ENCODE measurements around the gene RASGRF2.

RASGRF2 gene

GRCh38 chr5:81140441-81140840, 180.3 kb downstream of the RASGRF2 start:
- DNase-seq (ENCODE audit: low spot score) = no peak

- no peak for DNase-seq (ENCODE audit: low spot score)
Measured at GRCh38 chr5:81140943-81141342, 180.8 kb downstream of the RASGRF2 start.

GRCh38 chr5:81142108-81142507, 181.9 kb downstream of the RASGRF2 start:
- no peak for DNase-seq (ENCODE audit: low spot score)

- DNase-seq (ENCODE audit: low spot score) = no peak
Measured at GRCh38 chr5:81145329-81145935, 185.3 kb downstream of the RASGRF2 start.

- no peak for DNase-seq (ENCODE audit: low spot score)
Measured at GRCh38 chr5:81146031-81146430, 185.9 kb downstream of the RASGRF2 start.

- DNase-seq (ENCODE audit: low spot score) = no peak
Measured at GRCh38 chr5:81147011-81147885, 187.1 kb downstream of the RASGRF2 start.

- DNase-seq (ENCODE audit: low spot score) = peak; percentile 8
Measured at GRCh38 chr5:81147886-81148571, 187.9 kb downstream of the RASGRF2 start.

GRCh38 chr5:81151546-81151945, 191.4 kb downstream of the RASGRF2 start:
- no peak for DNase-seq (ENCODE audit: low spot score)

- no peak for DNase-seq (ENCODE audit: low spot score)
Measured at GRCh38 chr5:81154725-81155124, 194.6 kb downstream of the RASGRF2 start.

- DNase-seq (ENCODE audit: low spot score) = no peak
Measured at GRCh38 chr5:81156732-81157131, 196.6 kb downstream of the RASGRF2 start.

- no peak for DNase-seq (ENCODE audit: low spot score)
Measured at GRCh38 chr5:81161012-81161601, 200.9 kb downstream of the RASGRF2 start.

- no peak for DNase-seq (ENCODE audit: low spot score)
Measured at GRCh38 chr5:81162501-81162900, 202.3 kb downstream of the RASGRF2 start.

GRCh38 chr5:81163651-81164050, 203.5 kb downstream of the RASGRF2 start:
- DNase-seq (ENCODE audit: low spot score) = no peak

- no peak for DNase-seq (ENCODE audit: low spot score)
Measured at GRCh38 chr5:81164476-81164875, 204.3 kb downstream of the RASGRF2 start.

- DNase-seq (ENCODE audit: low spot score) = no peak
Measured at GRCh38 chr5:81164936-81165335, 204.8 kb downstream of the RASGRF2 start.

GRCh38 chr5:81165493-81166119, 205.4 kb downstream of the RASGRF2 start:
- peak; percentile 52 for DNase-seq (ENCODE audit: low spot score)

- no peak for DNase-seq (ENCODE audit: low spot score)
Measured at GRCh38 chr5:81166430-81166829, 206.3 kb downstream of the RASGRF2 start.

GRCh38 chr5:81167078-81167477, 206.9 kb downstream of the RASGRF2 start:
- DNase-seq (ENCODE audit: low spot score) = no peak

GRCh38 chr5:81167544-81167943, 207.4 kb downstream of the RASGRF2 start:
- no peak for DNase-seq (ENCODE audit: low spot score)

- no peak for DNase-seq (ENCODE audit: low spot score)
Measured at GRCh38 chr5:81169924-81170323, 209.8 kb downstream of the RASGRF2 start.

- no peak for DNase-seq (ENCODE audit: low spot score)
Measured at GRCh38 chr5:81171769-81172168, 211.6 kb downstream of the RASGRF2 start.

GRCh38 chr5:81172710-81173109, 212.5 kb downstream of the RASGRF2 start:
- no peak for DNase-seq (ENCODE audit: low spot score)
